Lower leg skin (tissue), 3 donors: ENCODE measurements around the gene ATAD3A.

Experiments used
- POLR2A ChIP-seq, 2 donors: fragments of 450-650 bp; IDR thresholded peaks; one replicate each; pipeline ENCODE4 v1.6.1; 2016 to 2017; ENCODE audit warnings: antibody characterized with exemption in 2 of 2, mild to moderate bottlenecking in 1 of 2, moderate library complexity in 1 of 2
- TF ChIP-seq, protein P1 (sequence below), 3 donors: fragments of 450-650 bp; IDR thresholded peaks; one replicate each; pipeline ENCODE4 v1.5.1; 2016; ENCODE audit warnings: antibody characterized with exemption in 3 of 3, mild to moderate bottlenecking in 3 of 3, moderate library complexity in 2 of 3

DNA sequence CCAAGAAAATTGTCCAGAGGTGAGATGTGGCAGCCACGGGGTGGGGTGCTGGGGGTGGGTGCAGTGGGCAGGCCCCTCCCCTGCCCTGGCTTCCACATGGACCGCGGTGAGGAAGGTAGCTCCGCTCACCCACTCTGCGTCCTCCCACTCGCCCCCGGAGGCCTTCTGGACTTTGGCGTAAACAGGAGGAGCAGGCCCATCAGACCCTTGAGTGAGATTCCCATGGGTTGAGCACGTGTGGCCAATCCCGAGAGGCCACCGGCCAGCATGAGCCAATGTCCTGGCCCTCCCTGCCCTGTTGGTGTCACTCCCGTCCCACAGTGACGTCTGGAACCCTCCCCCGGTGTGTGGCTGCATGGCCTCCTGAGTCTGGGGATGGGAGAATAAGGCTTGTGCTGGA lies 36.6 kb downstream of the ATAD3A start:
- TF ChIP-seq, protein P1, sequence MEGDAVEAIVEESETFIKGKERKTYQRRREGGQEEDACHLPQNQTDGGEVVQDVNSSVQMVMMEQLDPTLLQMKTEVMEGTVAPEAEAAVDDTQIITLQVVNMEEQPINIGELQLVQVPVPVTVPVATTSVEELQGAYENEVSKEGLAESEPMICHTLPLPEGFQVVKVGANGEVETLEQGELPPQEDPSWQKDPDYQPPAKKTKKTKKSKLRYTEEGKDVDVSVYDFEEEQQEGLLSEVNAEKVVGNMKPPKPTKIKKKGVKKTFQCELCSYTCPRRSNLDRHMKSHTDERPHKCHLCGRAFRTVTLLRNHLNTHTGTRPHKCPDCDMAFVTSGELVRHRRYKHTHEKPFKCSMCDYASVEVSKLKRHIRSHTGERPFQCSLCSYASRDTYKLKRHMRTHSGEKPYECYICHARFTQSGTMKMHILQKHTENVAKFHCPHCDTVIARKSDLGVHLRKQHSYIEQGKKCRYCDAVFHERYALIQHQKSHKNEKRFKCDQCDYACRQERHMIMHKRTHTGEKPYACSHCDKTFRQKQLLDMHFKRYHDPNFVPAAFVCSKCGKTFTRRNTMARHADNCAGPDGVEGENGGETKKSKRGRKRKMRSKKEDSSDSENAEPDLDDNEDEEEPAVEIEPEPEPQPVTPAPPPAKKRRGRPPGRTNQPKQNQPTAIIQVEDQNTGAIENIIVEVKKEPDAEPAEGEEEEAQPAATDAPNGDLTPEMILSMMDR (IDR thresholded peaks at IDR 0.05): no peak
- no peak for TF ChIP-seq POLR2A (IDR thresholded peaks at IDR 0.05)
